HG03280 (cell line): ENCODE results near the gene CGA.
"Not testable (repeated sequence)": the region's sequence is repeated elsewhere in the genome, so short reads cannot be mapped to it uniquely, and the experiment has no call there.

Experiments used
- ATAC-seq: cut with Tn5 transposase; IDR thresholded peaks from one replicate; pipeline ENCODE4 v1.9.1; 2021; ENCODE audit warnings: mild to moderate bottlenecking, moderate library complexity; ENCODE audit not compliant: unreplicated experiment

Gene CGA

DNA sequence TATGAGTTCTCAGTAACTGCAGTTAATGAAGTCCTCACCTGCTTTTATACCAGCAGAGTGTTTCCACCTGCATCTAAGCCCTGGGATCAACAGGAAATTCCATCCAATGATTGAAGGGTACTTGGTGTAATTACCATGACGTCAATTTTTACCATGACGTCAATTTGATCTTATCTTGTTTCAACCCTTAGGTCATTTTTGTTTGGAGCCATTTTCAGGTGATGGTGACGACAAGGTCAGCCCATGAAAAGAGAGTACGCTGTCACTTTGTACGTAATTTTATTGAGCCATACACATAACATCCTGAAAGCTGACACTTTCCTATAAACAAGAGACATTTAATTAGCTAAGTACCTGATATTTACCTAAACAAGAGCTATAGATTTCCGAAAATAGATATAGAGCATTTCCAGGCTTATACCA lies at the start of gene CGA:
CGA (minus strand) TSS at position 20 of the 423 bp plus-strand sequence. CDS start 6,906 bp downstream, outside the sequence.
- no peak for ATAC-seq

DNA sequence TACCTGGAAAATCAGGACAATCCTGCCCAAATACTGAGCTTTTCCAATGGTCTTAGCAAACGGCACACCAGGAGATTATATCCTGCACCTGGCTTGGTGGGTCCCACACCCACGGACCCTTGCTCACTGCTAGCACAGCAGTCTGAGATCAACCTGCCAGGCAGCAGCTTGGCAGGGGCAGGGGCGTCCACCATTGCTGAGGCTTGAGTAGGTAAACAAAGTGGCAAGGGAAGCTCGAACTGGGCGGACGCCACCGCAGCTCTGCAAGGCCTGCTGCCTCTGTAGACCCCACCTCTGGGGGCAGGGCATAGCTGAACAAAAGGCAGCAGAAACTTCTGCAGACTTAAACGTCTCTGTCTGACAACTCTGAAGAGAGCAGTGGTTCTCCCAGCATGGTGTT lies 45.0 kb upstream of the CGA start:
- not testable (repeated sequence) for ATAC-seq

DNA sequence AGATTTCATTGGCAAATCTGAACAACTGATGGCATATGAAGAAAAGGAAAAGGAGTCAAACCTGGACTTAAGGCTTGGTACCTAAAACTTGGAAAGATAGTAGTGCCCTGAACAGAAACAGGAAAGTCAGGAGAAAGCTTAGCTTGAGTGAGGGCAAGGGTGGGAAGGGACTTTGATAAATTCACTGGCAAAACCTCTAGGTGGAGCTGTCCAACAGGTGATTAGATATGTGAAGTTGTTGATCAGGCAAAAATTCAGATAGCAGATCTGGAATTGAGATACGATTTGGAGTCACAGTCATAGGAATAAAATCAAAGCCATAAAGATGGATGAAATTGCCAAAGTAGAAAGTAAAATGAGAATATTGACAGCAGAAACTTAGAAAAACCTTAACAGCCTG lies 44.3 kb upstream of the CGA start:
- no peak for ATAC-seq

DNA sequence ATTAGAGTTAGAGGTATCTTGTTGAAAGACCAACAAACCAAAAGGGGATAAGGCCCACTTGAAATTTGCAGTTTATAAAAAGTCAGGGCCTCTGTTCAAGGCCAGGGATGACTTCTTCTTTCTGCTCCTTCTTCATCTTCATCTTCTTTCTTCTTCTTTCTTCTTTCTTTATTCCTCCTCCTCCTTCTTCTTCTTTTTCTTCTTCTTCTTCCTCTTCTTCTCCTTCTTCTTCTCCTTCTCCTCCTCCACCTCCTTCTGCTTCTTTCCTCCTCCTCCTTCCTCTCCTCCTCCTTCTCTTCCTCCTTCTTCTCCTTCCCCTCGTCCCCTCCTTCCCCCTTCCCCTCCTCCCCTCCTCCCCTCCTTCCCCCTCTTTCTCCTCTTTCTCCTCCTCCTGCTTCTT lies 42.1 kb upstream of the CGA start:
- no peak for ATAC-seq

DNA sequence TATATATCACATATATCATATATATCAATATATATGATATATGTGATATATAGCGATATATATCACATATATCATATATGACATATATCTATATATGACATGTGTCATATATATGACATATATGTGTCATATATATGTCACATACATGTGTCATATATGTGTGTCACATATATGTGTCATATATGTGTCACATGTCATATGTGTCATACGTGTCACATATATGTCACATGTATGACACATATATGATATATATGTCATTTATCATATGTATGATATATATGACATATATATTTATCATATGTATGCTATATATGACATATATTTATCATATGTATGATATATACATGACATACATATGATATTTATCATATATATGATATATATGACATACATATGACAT lies 32.8 kb upstream of the CGA start:
- ATAC-seq = no peak

DNA sequence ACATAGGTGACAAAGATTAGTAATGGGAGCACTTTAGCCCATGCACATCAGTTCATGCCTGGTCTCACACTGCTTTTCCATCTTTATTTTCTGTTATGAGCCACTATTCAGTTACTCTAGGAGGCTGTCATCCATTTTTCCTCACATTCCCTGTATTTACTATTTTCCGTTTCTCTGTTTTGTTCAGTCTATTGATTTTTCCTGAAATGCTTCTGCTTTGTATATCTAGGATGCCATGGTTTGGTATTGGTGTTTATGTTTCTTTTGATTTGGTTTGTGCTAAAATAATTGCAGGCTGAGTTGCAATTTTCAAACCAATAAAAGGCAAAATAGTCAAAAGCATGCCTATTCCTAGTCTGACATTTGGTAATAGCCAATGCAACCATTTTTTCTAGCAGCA lies 31.6 kb upstream of the CGA start:
- no peak for ATAC-seq

DNA sequence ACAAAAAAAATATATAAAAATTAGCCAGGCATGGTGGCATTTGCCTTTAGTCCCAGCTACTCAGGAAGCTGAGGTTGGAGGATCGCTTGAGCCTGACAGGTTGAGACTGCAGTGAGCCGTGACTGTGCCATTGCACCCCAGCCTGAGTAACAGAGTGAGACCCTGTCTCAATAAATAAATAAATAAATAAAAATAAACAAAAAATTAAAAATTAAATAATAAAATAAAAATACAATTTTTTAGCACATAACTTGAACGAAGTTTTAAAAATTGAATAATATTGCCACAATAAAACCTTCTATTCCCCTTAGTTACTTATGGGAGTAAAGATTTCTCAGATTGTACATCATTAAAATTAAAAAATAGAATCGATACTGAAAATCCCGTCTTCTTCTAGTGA lies 29.2 kb upstream of the CGA start:
- no peak for ATAC-seq

DNA sequence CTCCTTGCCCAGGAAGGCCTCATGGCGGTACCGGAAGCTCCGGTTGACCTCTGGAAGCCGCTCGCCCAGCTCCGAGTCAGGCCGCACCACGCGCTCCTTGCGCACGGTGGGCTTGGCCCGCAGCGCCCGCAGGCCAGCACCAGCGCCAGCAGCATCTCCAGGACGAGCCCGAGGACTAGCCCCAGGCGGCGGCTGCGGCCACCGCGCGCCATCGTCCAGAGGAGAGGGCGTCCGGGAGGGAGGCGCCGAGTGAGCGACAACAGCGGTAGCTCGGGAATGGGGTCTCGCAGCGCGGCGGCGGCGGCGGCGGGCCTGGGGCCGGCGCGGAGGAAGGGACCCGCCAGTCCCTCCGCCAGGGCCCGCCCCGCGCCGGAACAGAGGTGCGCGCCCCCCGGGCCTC lies 27.6 kb upstream of the CGA start:
- ATAC-seq = no peak

DNA sequence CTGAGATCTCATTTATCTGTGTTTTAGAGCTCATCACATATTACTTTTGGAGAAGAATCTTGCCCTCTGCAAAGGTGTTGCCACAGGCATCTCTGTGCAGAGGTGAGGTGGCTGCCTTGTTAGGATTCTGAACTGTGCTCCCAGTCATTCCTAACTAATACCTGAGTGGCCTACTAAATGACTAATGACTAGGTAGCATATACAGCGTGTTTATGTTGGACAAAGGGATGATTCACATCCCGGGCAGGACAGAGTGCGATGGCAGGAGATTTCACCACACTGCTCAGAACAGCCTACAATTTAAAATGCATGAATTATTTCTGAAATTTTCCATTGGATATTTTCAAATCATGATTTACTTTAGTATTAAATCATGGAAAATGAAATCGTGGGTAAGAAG lies 23.1 kb upstream of the CGA start:
- no peak for ATAC-seq

DNA sequence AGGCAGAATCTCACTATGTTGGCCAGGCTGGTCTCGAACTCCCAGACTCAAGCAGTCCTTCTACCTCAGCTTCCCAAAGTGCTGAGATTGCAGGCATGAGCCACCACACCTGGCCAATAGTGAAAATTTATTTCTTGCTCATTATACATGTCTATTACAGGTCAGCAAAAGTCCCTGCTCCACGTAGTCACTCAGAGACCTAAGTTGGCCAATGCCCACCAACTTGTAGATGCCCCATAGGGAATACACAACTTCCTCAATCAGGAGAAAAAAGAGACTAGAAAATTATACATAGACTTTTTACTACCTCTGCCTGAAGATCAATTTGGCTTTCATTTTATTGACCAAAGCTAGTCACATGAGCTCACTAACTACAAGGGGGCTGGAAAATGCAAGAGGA lies 22.0 kb upstream of the CGA start:
- ATAC-seq = no peak

DNA sequence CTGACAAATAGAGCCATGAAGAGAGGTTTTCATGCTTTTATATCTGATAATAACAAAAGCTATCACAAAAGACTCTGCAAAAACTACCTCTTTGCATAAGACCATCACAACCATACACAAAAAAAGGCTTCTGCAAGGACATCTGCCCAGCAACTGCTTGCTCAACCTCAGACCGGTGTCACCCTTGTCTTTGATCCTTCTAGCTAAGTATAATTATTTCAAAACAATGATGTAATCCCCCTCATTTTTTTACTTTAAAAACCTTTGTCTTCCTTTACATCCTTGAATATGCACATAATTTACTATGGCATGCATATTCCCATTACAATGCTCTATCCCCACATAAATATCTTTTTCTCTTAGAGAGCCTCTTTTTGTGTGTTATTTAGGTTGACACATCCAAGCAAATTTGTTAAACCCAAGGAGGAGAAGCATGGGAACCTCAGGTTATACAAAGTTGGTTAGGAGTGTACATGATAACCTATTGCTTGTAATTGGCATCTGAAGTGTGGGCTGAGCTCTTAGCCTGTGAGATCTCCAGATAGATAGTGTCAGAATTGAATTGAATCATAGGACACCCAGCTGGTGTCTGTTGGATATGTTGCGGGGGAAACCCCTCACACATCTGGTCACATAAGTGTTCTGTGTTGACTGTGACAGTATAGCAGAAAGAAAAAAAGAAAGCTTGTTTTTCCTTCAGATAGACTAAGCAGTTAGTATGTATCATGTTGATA lies 20.7 kb upstream of the CGA start:
- ATAC-seq = peak; percentile 92

DNA sequence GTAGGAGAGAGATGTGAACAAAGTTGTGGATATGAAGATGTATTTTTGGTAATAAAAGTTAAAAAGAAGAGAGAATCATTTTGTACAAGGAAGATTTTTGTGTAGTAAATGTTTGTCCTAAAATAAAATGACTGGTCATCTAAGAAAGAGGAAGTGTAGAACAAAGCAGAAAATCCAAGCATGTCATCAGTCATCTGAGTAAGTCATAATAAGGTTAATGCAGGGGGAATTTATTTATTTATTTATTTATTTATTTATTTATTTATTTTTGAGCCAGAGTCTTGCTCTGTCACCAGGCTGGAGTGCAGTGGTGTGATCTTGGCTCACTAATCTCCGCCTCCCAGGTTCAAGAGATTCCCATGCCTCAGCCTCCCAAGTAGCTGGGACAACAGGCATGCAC lies 15.7 kb upstream of the CGA start:
- no peak for ATAC-seq

DNA sequence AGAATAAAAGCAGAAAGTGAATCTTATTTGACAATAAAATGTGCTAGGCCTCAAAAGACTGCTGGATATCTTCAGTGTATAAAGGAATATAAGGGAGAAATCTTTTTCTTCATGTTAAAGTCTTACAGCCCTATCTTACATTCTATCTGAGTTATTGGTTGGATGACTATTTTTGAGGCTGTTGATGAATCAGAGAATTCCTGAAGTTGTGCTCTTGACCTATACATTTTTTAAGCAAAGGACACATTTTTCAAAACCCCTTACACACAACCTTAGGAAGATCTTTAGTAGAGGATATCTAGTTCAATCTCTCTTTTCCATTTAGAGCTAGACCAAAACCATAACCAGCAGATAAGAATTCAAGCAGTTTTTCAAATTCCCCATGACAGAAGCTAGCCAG lies 10.9 kb upstream of the CGA start:
- no peak for ATAC-seq

DNA sequence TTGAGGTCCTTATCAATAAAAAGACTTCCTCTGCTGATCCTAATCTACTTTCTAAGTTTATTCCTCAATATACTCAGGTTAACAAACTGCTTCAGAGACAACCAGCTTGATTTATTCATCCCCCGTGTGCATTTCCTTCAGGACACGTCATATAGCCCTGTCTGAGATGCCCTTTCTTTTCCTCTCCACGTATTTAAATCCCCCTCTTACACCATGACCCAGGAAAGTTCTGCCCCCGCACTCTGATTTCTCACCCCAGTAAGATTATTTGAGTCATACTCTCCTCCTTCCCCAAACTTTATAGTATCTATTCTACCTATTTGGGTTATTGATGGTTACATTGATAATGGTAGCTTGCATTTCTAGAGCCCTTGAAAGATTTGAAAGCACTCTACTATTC lies 9.8 kb upstream of the CGA start:
- ATAC-seq = no peak

DNA sequence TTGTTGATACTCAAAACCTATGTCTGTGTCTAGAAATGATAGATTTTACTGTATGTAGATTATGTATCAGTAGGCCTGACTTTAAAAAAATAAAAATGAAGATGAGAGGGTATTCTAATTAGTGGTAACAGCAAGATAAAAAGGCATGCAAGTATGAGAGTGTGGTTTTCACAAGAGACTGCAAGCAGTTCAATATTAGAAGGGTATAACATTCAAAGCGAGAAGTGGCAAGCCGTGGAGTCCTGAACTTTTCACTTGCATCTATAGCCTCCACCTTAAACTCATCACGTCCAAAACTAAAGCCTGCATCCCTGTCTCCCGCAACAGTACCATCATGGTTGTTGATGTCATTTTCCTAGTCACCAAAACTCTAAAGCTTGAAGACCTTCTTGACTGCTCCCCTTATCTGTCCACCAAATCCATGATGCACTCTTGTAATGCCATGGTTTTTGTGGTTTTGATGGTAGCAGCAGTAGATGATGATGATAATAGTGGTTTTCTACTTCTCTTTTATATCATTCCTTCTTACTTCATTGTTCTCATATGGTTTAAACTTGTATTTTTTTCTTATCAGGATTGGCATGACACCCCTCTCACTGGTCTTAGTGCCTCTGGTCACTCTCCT lies 9.2 kb upstream of the CGA start:
- no peak for ATAC-seq

DNA sequence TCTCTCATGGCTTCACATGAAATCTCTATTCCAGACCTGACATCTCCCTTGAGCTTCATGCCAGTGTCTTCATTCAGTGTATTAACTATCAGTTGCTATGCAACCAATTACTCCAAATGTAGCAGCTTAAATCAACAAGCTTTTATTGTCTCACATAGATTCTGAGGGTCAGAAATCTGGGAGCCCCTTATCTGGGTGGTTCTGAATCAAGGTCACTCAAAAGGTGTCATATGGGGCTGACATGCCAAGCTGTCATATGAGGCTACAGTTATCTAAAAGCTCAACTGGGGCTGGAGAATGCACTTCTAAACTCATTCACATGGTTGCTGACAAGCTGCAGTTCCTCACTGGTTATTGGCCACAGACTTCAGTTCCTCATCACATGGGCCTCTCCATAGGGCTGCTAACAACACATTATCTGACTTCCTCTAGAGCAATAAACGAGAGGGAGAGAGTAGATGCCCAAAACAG lies 7.3 kb upstream of the CGA start:
- ATAC-seq = no peak

DNA sequence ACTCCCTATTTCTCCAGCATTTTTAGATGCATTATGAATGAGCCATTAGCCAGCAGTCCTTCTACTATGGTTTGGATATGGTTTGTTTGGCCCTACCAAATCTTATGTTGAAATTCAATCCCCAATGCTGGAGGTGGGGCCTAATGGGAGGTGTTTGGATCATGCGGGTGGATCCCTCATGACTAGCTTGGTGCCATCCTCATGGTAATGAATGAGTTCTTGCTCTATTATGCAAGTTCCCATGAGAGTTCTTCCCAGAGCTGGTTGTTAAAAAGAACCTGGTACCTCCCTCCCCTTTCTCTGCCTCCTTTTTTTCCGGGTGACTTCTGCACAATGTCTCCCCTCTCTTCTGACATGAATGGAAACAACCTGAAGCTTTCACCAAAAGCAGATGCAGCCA lies 6.2 kb upstream of the CGA start:
- no peak for ATAC-seq

DNA sequence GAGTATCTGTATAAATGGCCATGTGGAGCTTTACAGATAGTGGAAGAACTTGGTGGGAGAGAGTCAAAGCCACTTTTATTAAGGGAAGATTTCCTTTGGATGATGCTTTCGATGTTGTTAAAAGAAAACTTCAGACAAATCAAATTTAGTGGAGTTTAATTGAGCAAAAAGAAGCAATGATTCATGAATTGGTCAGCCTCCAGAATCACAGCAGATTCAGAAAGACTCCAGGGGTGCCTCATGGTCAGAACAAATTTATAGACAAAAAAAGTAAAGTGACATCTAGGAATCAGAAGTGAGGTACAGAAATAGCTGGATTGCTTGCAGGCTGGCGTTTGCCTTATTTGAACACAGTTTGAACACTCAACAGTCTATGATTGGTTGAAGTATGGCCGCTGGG lies 5.3 kb upstream of the CGA start:
- no peak for ATAC-seq

DNA sequence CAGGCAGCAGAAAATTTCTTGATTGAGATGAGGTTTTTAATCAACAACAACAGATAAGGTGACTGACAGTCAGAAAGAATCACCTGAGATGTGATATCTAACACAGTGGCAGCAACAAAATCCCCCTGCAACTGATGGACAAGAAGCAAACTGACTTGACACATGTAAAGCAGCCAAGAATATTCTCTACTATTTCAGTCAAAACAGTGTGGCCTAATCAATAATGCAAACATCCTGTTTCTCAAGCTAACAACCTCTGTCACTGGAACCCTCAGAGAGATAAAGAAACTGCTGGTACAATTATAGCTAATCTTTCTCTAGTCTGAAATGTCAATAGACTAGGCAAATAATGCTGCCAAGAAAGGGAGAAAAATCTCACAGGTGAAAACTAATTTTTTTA lies 4.6 kb upstream of the CGA start:
- ATAC-seq = peak; percentile 83

DNA sequence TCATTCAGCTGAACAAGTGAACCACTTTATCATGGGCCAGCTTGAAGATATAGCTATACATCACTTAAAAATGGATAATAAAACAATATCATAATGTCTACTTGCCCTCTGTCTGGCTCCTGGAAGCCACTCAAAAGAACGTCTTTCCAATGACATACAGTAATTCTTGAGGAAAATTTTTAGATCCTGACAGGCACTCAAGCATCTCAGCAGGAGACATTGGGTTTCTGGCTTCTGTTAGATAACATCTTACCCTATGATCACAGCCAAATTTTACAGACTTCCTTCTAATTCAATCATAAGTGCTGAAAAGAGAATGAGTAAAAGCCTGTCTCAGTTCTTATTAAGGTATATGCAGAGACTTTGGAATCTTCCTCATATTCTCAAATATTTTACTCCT lies 330 bp downstream of the CGA start:
- ATAC-seq = no peak

DNA sequence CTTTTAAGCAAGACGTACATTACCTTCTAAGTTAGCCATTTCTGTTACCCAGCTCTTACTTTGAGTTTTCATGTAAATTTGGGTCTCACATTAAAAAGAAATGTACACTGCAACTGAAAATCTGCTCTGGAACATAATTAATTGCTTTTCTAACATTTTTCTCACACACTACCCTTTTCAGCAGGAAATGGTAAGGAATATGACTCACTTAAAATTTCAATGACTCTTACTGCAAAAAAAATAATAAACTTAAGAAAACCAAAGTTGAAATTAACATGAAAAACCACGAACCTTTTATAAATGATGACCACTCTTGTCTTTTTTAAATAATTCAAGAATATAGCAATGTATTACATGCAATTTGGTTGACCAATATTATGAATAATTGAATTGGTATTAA lies 1.3 kb downstream of the CGA start:
- ATAC-seq = no peak

DNA sequence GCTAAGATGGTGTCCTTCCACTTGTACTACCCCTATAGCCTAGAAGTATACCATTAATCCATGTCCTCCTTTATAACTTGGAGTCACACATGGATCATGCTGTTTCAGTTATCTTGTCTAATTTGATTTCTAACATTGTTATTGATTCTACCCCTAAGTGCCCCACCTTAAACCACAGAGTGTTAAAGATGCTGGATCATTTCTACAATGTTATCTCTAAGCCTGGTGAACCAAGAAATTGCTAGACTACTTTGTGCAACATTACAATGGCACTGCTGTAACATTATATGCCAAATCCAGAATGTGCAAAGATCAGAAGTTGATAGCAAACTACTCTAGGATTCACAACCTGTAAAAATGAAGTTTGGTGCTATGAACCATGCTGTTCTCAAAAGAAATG lies 1.7 kb downstream of the CGA start:
- no peak for ATAC-seq

DNA sequence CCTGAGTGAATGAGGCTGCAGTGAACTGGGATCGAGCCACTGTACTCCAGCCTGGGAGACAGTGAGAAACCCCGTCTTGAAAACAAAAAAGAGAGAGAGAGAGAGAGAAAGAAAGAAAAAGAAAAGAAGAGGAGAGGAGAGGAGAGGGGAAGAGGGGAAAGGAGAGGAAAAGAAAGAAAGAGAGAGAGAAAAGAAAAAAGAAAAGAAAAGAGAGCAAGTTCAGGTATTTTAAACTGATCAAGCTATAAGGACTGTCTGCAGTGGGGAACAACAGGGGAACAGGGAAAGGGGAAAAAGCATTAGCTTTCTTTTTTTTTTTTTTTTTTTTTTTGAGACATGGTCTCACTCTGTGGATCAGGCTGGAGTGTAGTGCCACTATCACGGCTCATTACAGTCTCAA lies 2.5 kb downstream of the CGA start:
- ATAC-seq = no peak
